A549 treated with Mapracorat at 1 μM for 4 hours (cell line): ENCODE data around the gene IQGAP3. TPM values are rescaled to one million over a fixed set of nuclear protein-coding genes. Genes with fewer than 3 reads are reported as not detected.

Experiments
- total RNA-seq: library from RNA; stranded (reverse); fragments of 200-300 nt; extraction: Qiagen RNA extraction; gene quantifications from 5 replicates; pipeline ENCODE4 v1.2.3, GENCODE V29; 2022

Gene IQGAP3, protein sequence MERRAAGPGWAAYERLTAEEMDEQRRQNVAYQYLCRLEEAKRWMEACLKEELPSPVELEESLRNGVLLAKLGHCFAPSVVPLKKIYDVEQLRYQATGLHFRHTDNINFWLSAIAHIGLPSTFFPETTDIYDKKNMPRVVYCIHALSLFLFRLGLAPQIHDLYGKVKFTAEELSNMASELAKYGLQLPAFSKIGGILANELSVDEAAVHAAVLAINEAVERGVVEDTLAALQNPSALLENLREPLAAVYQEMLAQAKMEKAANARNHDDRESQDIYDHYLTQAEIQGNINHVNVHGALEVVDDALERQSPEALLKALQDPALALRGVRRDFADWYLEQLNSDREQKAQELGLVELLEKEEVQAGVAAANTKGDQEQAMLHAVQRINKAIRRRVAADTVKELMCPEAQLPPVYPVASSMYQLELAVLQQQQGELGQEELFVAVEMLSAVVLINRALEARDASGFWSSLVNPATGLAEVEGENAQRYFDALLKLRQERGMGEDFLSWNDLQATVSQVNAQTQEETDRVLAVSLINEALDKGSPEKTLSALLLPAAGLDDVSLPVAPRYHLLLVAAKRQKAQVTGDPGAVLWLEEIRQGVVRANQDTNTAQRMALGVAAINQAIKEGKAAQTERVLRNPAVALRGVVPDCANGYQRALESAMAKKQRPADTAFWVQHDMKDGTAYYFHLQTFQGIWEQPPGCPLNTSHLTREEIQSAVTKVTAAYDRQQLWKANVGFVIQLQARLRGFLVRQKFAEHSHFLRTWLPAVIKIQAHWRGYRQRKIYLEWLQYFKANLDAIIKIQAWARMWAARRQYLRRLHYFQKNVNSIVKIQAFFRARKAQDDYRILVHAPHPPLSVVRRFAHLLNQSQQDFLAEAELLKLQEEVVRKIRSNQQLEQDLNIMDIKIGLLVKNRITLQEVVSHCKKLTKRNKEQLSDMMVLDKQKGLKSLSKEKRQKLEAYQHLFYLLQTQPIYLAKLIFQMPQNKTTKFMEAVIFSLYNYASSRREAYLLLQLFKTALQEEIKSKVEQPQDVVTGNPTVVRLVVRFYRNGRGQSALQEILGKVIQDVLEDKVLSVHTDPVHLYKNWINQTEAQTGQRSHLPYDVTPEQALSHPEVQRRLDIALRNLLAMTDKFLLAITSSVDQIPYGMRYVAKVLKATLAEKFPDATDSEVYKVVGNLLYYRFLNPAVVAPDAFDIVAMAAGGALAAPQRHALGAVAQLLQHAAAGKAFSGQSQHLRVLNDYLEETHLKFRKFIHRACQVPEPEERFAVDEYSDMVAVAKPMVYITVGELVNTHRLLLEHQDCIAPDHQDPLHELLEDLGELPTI (N-terminal part only)
- total RNA-seq = 12.6 to 20.8 TPM (median 17.0 TPM) in 5 replicates

DNA sequence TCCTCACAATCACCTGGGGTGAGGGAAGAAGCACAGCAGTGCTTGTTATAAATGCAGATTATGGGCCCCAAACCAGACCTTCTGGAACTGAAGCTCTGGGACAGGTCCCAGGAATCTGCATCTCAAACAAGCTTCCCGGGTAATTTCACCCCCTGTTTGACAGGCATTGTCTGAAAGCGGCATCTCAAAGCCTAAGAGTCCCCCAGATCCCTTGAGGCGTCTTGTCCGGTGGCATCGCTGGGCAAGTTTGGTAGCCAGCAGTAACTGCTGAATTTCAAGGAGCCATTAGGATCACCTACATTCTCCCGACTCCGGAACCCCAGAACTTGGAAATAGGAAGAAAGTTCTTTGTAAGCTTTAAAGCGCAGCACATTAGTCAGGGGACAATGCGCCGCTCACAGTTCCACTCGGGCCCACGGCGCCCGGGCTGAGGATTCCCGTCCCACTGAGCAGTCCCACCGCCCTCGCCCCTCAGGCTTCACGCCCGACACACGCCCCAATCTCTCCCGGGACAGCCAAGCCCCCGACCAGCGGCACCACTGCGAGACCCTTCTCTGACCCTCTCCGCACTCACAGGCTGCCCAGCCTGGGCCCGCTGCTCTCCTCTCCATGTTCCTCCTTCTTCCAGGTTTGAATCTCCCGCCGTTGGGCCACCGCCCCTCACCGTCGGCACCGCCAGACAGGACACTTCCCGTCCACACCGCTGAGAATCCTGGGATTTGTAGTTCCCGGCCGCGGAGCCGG, at the start of gene IQGAP3:
Gene IQGAP3 (minus strand): TSS at position 647 of the 744 bp plus-strand sequence. CDS start 36 bp downstream, at position 611.

DNA sequence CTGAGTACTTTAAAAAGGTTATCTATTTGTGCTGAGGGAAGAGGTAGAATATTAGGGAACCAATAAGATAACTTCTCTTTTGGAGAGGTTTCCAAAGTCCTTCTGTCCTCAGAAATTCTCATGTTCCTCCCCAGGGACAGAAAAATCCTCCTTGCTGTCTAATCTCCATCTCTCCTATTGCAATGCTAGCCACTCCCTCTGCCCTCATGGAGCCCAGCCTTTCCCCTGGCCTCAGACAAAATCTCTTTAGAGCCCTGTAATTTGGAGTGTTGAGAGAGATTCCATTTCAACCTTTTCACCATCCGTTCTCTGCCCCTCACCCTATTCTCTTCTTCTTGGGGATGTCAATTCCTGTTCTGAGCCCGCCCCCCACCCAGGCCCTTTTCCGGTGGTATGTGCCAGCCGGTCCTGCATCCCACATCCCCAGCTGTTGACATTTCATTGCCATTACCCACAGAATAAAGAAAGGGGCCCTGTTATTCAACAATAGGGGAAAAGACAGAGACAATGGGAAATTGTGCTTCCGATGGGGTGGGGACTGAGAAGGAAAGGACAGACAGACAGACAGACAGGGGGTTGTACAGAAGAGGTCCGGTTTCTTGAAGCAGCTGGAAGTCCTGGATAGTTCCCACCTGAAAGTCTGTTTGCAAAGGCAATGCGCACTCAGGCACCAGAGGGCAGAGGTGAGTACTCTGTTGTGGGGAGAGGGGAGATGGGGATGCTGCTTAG, 46.7 kb upstream of the IQGAP3 start, which contains the start of gene HAPLN2:
Gene HAPLN2 (plus strand): TSS at position 563 of the 729 bp plus-strand sequence. CDS start 4,076 bp downstream, outside the sequence.

DNA sequence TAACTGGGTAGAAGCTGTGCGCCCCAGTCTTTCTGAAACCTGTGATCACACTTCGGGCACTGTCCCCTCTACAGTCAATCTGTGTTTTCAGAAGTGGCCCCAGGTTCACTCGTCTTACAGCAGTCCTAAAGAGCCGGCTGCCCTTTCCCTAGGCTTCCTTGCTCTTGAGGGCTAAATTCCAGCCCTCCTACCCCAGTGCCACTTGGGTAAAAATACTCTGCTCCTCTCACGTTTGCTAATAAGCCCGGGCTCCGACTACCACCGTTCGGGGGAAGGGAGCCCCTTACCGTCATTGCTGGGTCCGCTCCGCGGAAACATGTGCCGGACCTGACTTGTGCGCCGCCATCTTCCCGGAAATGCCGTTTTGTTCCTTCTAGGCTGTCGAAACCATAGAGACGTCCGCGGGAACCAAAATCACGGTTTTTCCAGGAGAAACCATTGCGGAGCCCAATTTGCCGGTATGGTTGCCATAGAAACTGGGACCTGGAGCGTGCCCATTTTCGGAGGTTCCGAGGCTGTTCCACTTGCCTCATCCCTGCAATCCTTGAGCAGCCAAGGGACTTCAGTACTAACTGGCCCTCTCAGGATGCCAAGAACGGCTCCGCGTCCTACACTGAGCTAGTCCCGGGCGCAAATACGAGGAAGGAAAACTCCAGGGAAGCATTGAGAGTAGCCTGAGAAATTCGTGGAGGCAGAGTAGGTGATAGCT, 28.9 kb upstream of the IQGAP3 start, which contains the start of gene GPATCH4:
Gene GPATCH4 (minus strand): TSS at position 358 of the 709 bp plus-strand sequence.

DNA sequence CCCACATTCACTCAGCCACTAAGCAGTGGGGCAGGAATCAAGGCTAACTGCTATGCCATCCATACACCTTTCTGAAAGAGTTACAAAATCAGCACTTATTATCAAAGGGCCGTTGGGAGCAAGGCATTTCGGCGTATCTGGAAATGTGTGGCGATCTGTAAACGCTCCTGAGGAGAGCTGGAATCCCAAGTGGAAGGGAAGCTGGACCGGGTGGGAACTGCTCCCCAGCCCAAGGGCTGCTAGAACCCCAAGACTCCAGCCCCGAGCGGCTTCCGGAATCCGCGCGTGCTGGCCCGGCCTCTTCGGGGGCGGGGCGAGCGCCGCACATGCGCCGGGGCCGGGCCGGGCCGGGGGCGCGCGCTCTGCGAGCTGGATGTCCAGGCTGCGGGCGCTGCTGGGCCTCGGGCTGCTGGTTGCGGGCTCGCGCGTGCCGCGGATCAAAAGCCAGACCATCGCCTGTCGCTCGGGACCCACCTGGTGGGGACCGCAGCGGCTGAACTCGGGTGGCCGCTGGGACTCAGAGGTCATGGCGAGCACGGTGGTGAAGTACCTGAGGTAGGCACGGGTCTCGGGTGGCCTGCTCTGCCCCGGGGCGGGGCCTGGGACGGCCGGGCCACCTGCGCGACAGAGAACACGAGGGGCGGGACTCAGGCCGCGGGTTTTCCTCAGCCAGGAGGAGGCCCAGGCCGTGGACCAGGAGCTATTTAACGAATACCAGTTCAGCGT, 19.2 kb upstream of the IQGAP3 start, which contains the start of gene NAXE:
Gene NAXE (plus strand): TSS at position 345 of the 726 bp plus-strand sequence. CDS start 29 bp downstream, at position 374.

DNA sequence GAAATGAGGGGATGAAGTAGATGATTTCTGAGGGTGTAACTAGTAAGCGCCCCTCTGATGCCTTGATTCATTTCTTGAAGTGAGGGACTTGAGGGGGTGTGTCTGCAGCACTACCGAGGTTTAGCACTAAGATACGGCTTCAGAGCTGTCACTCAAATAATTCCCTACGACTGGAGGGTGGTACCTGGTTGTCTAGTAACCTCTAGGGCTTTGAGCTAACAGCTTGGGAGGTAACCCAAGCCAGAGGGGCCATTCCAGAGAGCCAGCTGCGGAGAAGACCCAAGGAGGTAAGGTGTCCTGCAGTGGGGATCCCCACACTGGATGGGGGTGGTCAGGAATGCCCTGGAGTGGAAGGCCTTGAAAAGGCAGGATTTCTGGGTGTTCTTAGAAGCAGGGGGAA, 7.1 kb upstream of the IQGAP3 start, which contains the start of gene TTC24:
Gene TTC24 (plus strand): TSS at position 252 of the 400 bp plus-strand sequence. CDS start 1,642 bp downstream, outside the sequence.

DNA sequence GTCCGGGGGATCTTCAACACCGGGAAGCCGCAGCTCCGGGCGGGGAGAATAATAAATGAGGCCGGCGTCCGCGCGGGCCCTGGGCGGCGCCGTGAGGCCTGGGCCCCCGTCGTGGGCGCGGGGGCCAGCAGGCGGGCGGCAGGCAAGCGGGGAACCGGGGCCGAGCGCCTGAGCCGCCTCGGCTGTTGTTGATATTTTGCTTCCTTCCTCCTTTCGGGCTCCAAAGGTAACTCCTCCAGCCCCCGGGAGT, 71.9 kb downstream of the IQGAP3 start, which contains the start of gene MEF2D:
Gene MEF2D (minus strand): TSS at position 233 of the 250 bp plus-strand sequence. CDS start 17,483 bp downstream, outside the sequence.

Other genes with a start within 250 kb of the IQGAP3 start
- gene CCT3, start 234.3 kb downstream of the IQGAP3 start, total RNA-seq = 382 to 400 TPM (median 397 TPM) in 5 replicates
- gene TSACC, start 234.0 kb downstream of the IQGAP3 start, total RNA-seq = 1.6 to 3.4 TPM (median 2.1 TPM) in 5 replicates
- gene RHBG, start 203.4 kb downstream of the IQGAP3 start, total RNA-seq = not detected in 5 replicates
- 20.7 to 34.8 TPM (median 28.4 TPM) in 5 replicates for gene MEF2D, start 71.8 kb downstream of the IQGAP3 start, total RNA-seq
- not detected in 5 replicates for gene TTC24, start 7.2 kb upstream of the IQGAP3 start, total RNA-seq
- gene NAXE, start 19.2 kb upstream of the IQGAP3 start, total RNA-seq = 150 to 167 TPM (median 166 TPM) in 5 replicates
- 57.4 to 85.5 TPM (median 62.9 TPM) in 5 replicates for gene GPATCH4, start 28.9 kb upstream of the IQGAP3 start, total RNA-seq
- 0.17 to 0.18 TPM in 2 of 5 replicates, not detected in the others for gene HAPLN2, start 46.9 kb upstream of the IQGAP3 start, total RNA-seq
- gene BCAN, start 69.6 kb upstream of the IQGAP3 start, total RNA-seq = 0.12 TPM in 1 of 5 replicates, not detected in the others
- 0.98 to 1.4 TPM (median 1.2 TPM) in 5 replicates for gene NES, start 104.8 kb upstream of the IQGAP3 start, total RNA-seq
- 6.6 to 12.8 TPM (median 9.2 TPM) in 5 replicates for gene CRABP2, start 133.0 kb upstream of the IQGAP3 start, total RNA-seq
- 16.9 to 25.5 TPM (median 23.9 TPM) in 5 replicates for gene METTL25B, start 155.9 kb upstream of the IQGAP3 start, total RNA-seq
- 39.5 to 50.4 TPM (median 42.7 TPM) in 5 replicates for gene ISG20L2, start 156.2 kb upstream of the IQGAP3 start, total RNA-seq
- 180 to 214 TPM (median 184 TPM) in 5 replicates for gene MRPL24, start 168.5 kb upstream of the IQGAP3 start, total RNA-seq
- gene HDGF, start 179.1 kb upstream of the IQGAP3 start, total RNA-seq = 429 to 447 TPM (median 435 TPM) in 5 replicates
- gene PRCC, start 195.0 kb upstream of the IQGAP3 start, total RNA-seq = 67.3 to 76.8 TPM (median 72.9 TPM) in 5 replicates
- 2.4 to 4.2 TPM (median 3.4 TPM) in 5 replicates for gene SH2D2A, start 244.3 kb upstream of the IQGAP3 start, total RNA-seq